PC-3 (cell line): ENCODE results near the gene CDKN1A. TPM values are rescaled to one million over a fixed set of nuclear protein-coding genes. Genes with fewer than 3 reads are reported as not detected.

ENCODE experiments used
- ATAC-seq: fragments of 200-7000 bp; cut with Tn5 transposase; 2 replicates; pipeline ENCODE4 v1.9.1; 2020; ENCODE audit warnings: mild to moderate bottlenecking, moderate library complexity
- BruUV-seq: library from RNA; stranded (reverse); fragments of 400-500 nt; replicated peaks from 2 replicates; lab custom pipeline; 2021; lab: Mats Ljungman, UMichigan
- CTCF ChIA-PET: fragments of 300-600 bp; sonication (Branson Sonifier 250); formaldehyde crosslinking; loops from one replicate; lab custom pipeline; 2022; ENCODE audit warnings: antibody characterized with exemption; lab: Charles Lee
- POLR2A ChIA-PET: fragments of 300-600 bp; sonication (Branson Sonifier 250); formaldehyde crosslinking; loops from one replicate; lab custom pipeline; 2022; ENCODE audit warnings: antibody characterized with exemption; ENCODE audit not compliant: unreplicated experiment; lab: Charles Lee
- DNase-seq: peaks from one replicate; pipeline ENCODE4 v3.0.0-alpha.2; 2015
- H2AFZ ChIP-seq: fragments of 300-600 bp; sonication (generic); 2 replicates; pipeline ENCODE4 v1.6.0; 2016; ENCODE audit warnings: antibody characterized with exemption, low read length
- H3F3A ChIP-seq: fragments of 300-600 bp; sonication (generic); one replicate; pipeline ENCODE4 v1.6.0; 2017; ENCODE audit warnings: antibody characterized with exemption, low read length, control low read depth, mild to moderate bottlenecking; ENCODE audit not compliant: unreplicated experiment
- H3K27ac ChIP-seq: fragments of 300-600 bp; sonication (generic); 2 replicates; pipeline ENCODE4 v1.5.1; 2016; ENCODE audit warnings: mild to moderate bottlenecking, low read length
- H3K27me3 ChIP-seq: fragments of 300-600 bp; sonication (generic); 2 replicates; pipeline ENCODE4 v1.6.1; 2016; ENCODE audit warnings: low read length, mixed read lengths
- H3K36me3 ChIP-seq: fragments of 300-600 bp; sonication (generic); 2 replicates; pipeline ENCODE4 v1.6.1; 2016; ENCODE audit warnings: low read depth, mixed run types, low read length, mixed read lengths
- H3K4me1 ChIP-seq: fragments of 300-600 bp; sonication (generic); 2 replicates; pipeline ENCODE4 v1.5.1; 2016; ENCODE audit warnings: low read length; ENCODE audit not compliant: insufficient read depth
- H3K4me2 ChIP-seq: fragments of 300-600 bp; sonication (generic); 2 replicates; pipeline ENCODE4 v1.6.0; 2016; ENCODE audit warnings: low read length
- H3K4me3 ChIP-seq: fragments of 300-600 bp; sonication (generic); 2 replicates; pipeline ENCODE4 v1.5.1; 2016; ENCODE audit warnings: mild to moderate bottlenecking, low read length, mixed read lengths
- H3K79me2 ChIP-seq: fragments of 300-600 bp; sonication (generic); 2 replicates; pipeline ENCODE4 v1.6.1; 2017; ENCODE audit warnings: low read length, mixed read lengths
- H3K9ac ChIP-seq: fragments of 300-600 bp; sonication (generic); 2 replicates; pipeline ENCODE4 v1.6.0; 2016; ENCODE audit warnings: mild to moderate bottlenecking, low read length
- H3K9me2 ChIP-seq: fragments of 300-600 bp; sonication (generic); replicated peaks from 2 replicates; pipeline ENCODE4 v1.6.1; 2016; ENCODE audit warnings: mixed run types, low read length, mixed read lengths
- H3K9me3 ChIP-seq: fragments of 300-600 bp; sonication (generic); 2 replicates; pipeline ENCODE4 v1.6.1; 2016; ENCODE audit warnings: low read length, mixed read lengths
- H4K20me1 ChIP-seq: fragments of 300-600 bp; sonication (generic); 2 replicates; pipeline ENCODE4 v1.6.1; 2016; ENCODE audit warnings: low read length, mixed read lengths
- CTCF ChIP-seq: fragments of 300-600 bp; sonication (generic); conservative IDR thresholded peaks from 2 replicates; pipeline ENCODE4 v1.5.1; 2017; ENCODE audit warnings: antibody characterized with exemption, low read depth, mild to moderate bottlenecking, low read length
- EZH2 ChIP-seq: fragments of 300-600 bp; sonication (generic); IDR thresholded peaks from one replicate; pipeline ENCODE4 v1.6.1; 2017; ENCODE audit warnings: antibody characterized with exemption, mild to moderate bottlenecking, low read length; ENCODE audit not compliant: unreplicated experiment
- EZH2phosphoT487 ChIP-seq: fragments of 300-600 bp; sonication (generic); IDR thresholded peaks from 2 replicates; pipeline ENCODE4 v1.6.1; 2018; ENCODE audit warnings: mild to moderate bottlenecking, antibody characterized with exemption, low read length, borderline replicate concordance
- intact Hi-C: fragments of 100-400 bp; cut with micrococcal nuclease; formaldehyde crosslinking; loops from 2 replicates; pipeline ENCODE4 v1.9.0; 2023
- total RNA-seq: library from RNA; depleted of rRNA; stranded (reverse); fragments of >200 nt; gene quantifications from 2 replicates; pipeline ENCODE4 v1.2.3, GENCODE V29; 2014

Gene CDKN1A
- total RNA-seq, 1 experiment from 2014 or later: 79.5 TPM

- Histone ChIP-seq H3K27ac (no peak overlapping the region), H3K4me1 (peaks cover 6% of the 10 kb centered on the region; the same call in 1 of the 2 replicates), H3K4me3 (no peak overlapping the region), H3K9ac (no peak overlapping the region), H2AFZ (no peak overlapping the region), H3K36me3 (no peaks in the 10 kb centered on the region), H3K9me3 (no peaks in the 10 kb centered on the region), H3K79me2 (no peaks in the 10 kb centered on the region), H4K20me1 (no peaks in the 10 kb centered on the region), H3F3A (no peaks in the 10 kb centered on the region), H3K27me3 (no peaks in the 10 kb centered on the region), H3K9me2 (no peaks in the 10 kb centered on the region), H3K4me2 (no peak overlapping the region)
- ChIA-PET POLR2A (no interaction called here), CTCF (no interaction called here)
- no peak for ATAC-seq
- no peak for DNase-seq
- BruUV-seq: no TSS peak
- TF ChIP-seq EZH2phosphoT487: no peak
- TF ChIP-seq CTCF: no peak
- no peak for TF ChIP-seq EZH2
- intact Hi-C loops: no loop called here
These were observed 20.4 kb downstream of the CDKN1A start for GRCh38 chr6:36698871-36699271.

- BruUV-seq: no TSS peak
- DNase-seq: no peak
- no peak overlapping the region for H3K9ac ChIP-seq
- no peak for ATAC-seq
- H3K27ac ChIP-seq: no peak overlapping the region
- ChIA-PET CTCF (no interaction called here), POLR2A (no interaction called here)
- H3K79me2 ChIP-seq: no peaks in the 10 kb centered on the region
- H3K4me1 ChIP-seq: peaks cover 6% of the 10 kb centered on the region; the same call in 1 of the 2 replicates
- no peak overlapping the region for H2AFZ ChIP-seq
- no peaks in the 10 kb centered on the region for H3K9me2 ChIP-seq
- no peak overlapping the region for H3K4me2 ChIP-seq
- no peaks in the 10 kb centered on the region for H3K9me3 ChIP-seq
- TF ChIP-seq EZH2phosphoT487 (no peak), CTCF (no peak), EZH2 (no peak)
- H3K27me3 ChIP-seq: no peaks in the 10 kb centered on the region
- H3F3A ChIP-seq: no peaks in the 10 kb centered on the region
- no peak overlapping the region for H3K4me3 ChIP-seq
- intact Hi-C loops: no loop called here
- H3K36me3 ChIP-seq: no peaks in the 10 kb centered on the region
- no peaks in the 10 kb centered on the region for H4K20me1 ChIP-seq
These were observed 20.8 kb downstream of the CDKN1A start for GRCh38 chr6:36699348-36699747.

- Histone ChIP-seq H3K9me2 (no peaks in the 10 kb centered on the region), H3F3A (no peaks in the 10 kb centered on the region), H3K27ac (no peak overlapping the region), H2AFZ (no peak overlapping the region), H3K36me3 (no peaks in the 10 kb centered on the region), H3K4me2 (no peak overlapping the region), H4K20me1 (no peaks in the 10 kb centered on the region), H3K9me3 (no peaks in the 10 kb centered on the region), H3K79me2 (no peaks in the 10 kb centered on the region), H3K4me3 (no peak overlapping the region), H3K9ac (no peak overlapping the region), H3K27me3 (no peaks in the 10 kb centered on the region), H3K4me1 (peaks cover 6% of the 10 kb centered on the region; the same call in 1 of the 2 replicates)
- no peak for DNase-seq
- ATAC-seq: no peak
- TF ChIP-seq CTCF: no peak
- TF ChIP-seq EZH2phosphoT487: no peak
- TF ChIP-seq EZH2: no peak
- intact Hi-C loops: no loop called here
- ChIA-PET CTCF (no interaction called here), POLR2A (no interaction called here)
- BruUV-seq: no TSS peak
These were observed 21.7 kb downstream of the CDKN1A start for GRCh38 chr6:36700071-36700812.
